Sigmoid colon (tissue), 4 donors: ENCODE data around the gene LAPTM5.

ENCODE experiments used
- CTCF ChIP-seq, 4 experiments: fragments of 450-650 bp in 3 of 4; fragments of 200-600 bp in 1 of 4; IDR thresholded peaks; one replicate each; pipeline ENCODE4 v1.5.1; 2016 to 2019; ENCODE audit warnings: antibody characterized with exemption in 4 of 4, mild to moderate bottlenecking in 3 of 4, moderate library complexity in 2 of 4
- POLR2AphosphoS5 ChIP-seq, 4 donors: sonication (generic); formaldehyde crosslinking; IDR thresholded peaks; one replicate each; pipeline ENCODE4 v1.6.1; 2017; ENCODE audit warnings: antibody characterized with exemption in 4 of 4

DNA sequence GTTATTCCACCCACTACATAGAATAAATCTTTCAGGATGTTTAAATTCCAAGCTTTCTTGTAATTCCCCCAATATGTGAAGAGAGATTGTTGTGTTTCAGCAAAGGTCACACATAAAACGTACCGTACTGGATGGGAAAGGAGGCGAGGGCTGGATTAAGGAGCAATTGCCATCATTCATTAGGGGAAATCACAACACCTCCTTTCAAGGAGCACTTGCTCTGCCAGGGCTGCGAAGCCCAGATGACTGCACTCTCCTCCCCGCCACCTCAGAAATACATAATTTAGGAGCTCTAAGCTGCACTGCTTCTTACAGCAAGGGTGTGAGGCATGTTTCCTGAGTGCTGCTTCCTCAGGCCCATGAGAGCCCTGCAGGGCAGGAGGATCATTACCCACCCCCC is 63.8 kb downstream of the LAPTM5 start:
- peak in 2 of 4 donors; percentile 19 to 47 for TF ChIP-seq POLR2AphosphoS5 (IDR thresholded peaks at IDR 0.05)
- TF ChIP-seq CTCF (IDR thresholded peaks at IDR 0.05), result no peak
